WTC11 (cell line): ENCODE measurements around the gene IGSF9B. TPM values are rescaled to one million over a fixed set of nuclear protein-coding genes. Genes with fewer than 3 reads are reported as not detected.
A peak's percentile ranks its signal among the peaks of the same experiment; 100 is the strongest.

Experiments used
- ATAC-seq: fragments of 200-7000 bp; cut with Tn5 transposase; 2 replicates; pipeline ENCODE4 v1.10.0; 2021; ENCODE audit warnings: mild to moderate bottlenecking, moderate library complexity
- CTCF ChIA-PET: fragments of 300-600 bp; sonication (Branson Sonifier 250); formaldehyde crosslinking; loops from one replicate; lab custom pipeline; 2021; ENCODE audit warnings: antibody characterized with exemption; lab: Charles Lee
- POLR2A ChIA-PET: fragments of 350-600 bp; sonication (Branson Sonifier 250); formaldehyde crosslinking; loops from one replicate; lab custom pipeline; 2021; ENCODE audit warnings: antibody characterized with exemption; lab: Charles Lee
- DNase-seq: peaks from one replicate; pipeline ENCODE4 v3.0.0; 2021; ENCODE audit warnings: low spot score
- H3K27ac Mint-ChIP-seq: 2 replicates; pipeline ENCODE4 v1.8.0; 2021; ENCODE audit warnings: mixed read lengths
- H3K27me3 Mint-ChIP-seq: 2 replicates; pipeline ENCODE4 v1.8.0; 2021; ENCODE audit warnings: low read depth, mild to moderate bottlenecking, moderate library complexity, mixed read lengths
- H3K36me3 Mint-ChIP-seq: 2 replicates; pipeline ENCODE4 v1.8.0; 2021; ENCODE audit warnings: mixed read lengths
- H3K4me1 Mint-ChIP-seq: 2 replicates; pipeline ENCODE4 v1.8.0; 2022; ENCODE audit warnings: mixed read lengths
- H3K4me3 Mint-ChIP-seq: 2 replicates; pipeline ENCODE4 v1.8.0; 2021; ENCODE audit warnings: mild to moderate bottlenecking, moderate library complexity, mixed read lengths
- H3K9me3 Mint-ChIP-seq: 2 replicates; pipeline ENCODE4 v1.8.0; 2021; ENCODE audit warnings: mixed read lengths
- ARID4B ChIP-seq: sonication (generic); formaldehyde crosslinking; IDR thresholded peaks from 2 replicates; pipeline ENCODE4 v1.8.0; 2023; ENCODE audit warnings: missing genetic modification reagents, mild to moderate bottlenecking, borderline replicate concordance
- CTCF ChIP-seq: fragments of 200-600 bp; IDR thresholded peaks from 2 replicates; pipeline ENCODE4 v1.8.0; 2022; ENCODE audit warnings: antibody characterized with exemption
- ESRRA ChIP-seq: sonication (generic); formaldehyde crosslinking; IDR thresholded peaks from 2 replicates; pipeline ENCODE4 v1.8.1; 2022; ENCODE audit warnings: mild to moderate bottlenecking, missing genetic modification reagents, borderline replicate concordance
- FOXK1 ChIP-seq: sonication (generic); formaldehyde crosslinking; IDR thresholded peaks from 2 replicates; pipeline ENCODE4 v1.8.0; 2022; ENCODE audit warnings: mild to moderate bottlenecking, moderate library complexity, missing genetic modification reagents
- FOXP4 ChIP-seq: sonication (generic); formaldehyde crosslinking; IDR thresholded peaks from 2 replicates; pipeline ENCODE4 v1.8.0; 2022; ENCODE audit warnings: mild to moderate bottlenecking, missing genetic modification reagents
- IRF1 ChIP-seq: sonication (generic); formaldehyde crosslinking; IDR thresholded peaks from 2 replicates; pipeline ENCODE4 v1.8.0; 2023; ENCODE audit warnings: missing genetic modification reagents
- PRDM15 ChIP-seq: sonication (generic); formaldehyde crosslinking; IDR thresholded peaks from 2 replicates; pipeline ENCODE4 v1.8.0; 2022; ENCODE audit warnings: missing genetic modification reagents
- PREB ChIP-seq: sonication (generic); formaldehyde crosslinking; IDR thresholded peaks from 2 replicates; pipeline ENCODE4 v1.8.1; 2022; ENCODE audit warnings: mild to moderate bottlenecking, missing genetic modification reagents, moderate library complexity, borderline replicate concordance
- SMAD4 ChIP-seq: sonication (generic); formaldehyde crosslinking; IDR thresholded peaks from 2 replicates; pipeline ENCODE4 v1.8.0; 2022; ENCODE audit warnings: mild to moderate bottlenecking, missing genetic modification reagents
- TEAD1 ChIP-seq: sonication (generic); formaldehyde crosslinking; IDR thresholded peaks from 2 replicates; pipeline ENCODE4 v1.8.0; 2022; ENCODE audit warnings: mild to moderate bottlenecking, missing genetic modification reagents
- ZNF232 ChIP-seq: sonication (generic); formaldehyde crosslinking; IDR thresholded peaks from 2 replicates; pipeline ENCODE4 v1.8.0; 2022; ENCODE audit warnings: mild to moderate bottlenecking, missing genetic modification reagents
- total RNA-seq: library from RNA; stranded (reverse); gene quantifications from 3 replicates; pipeline ENCODE4 v1.2.3, GENCODE V29; 2021

IGSF9B gene
- total RNA-seq, 1 experiment from 2014 or later = 52.7 TPM

- ChIA-PET POLR2A (interaction anchor here (1.3 kb wide), 1 partner anchor 9 kb away, joined by 4 read pairs; the partner anchor contains the start of gene IGSF9B), CTCF (interaction anchor here (0.7 to 3.7 kb wide), 25 partner anchors 10 to 164 kb away, joined by 3 to 37 read pairs (median 4); partner anchors contain the start of gene IGSF9B)
- H3K36me3 Mint-ChIP-seq = peaks cover 21% of the 10 kb centered on the region
- DNase-seq (peak; percentile 76), ATAC-seq (peak; percentile 65)
- H3K4me3 Mint-ChIP-seq = no peak overlapping the region
- H3K27me3 Mint-ChIP-seq = no peaks in the 10 kb centered on the region
- TF ChIP-seq ARID4B (peak; percentile 69; the same call in 1 of the 2 replicates), TEAD1 (CRISPR knock-in tag) (0 out of 2 replicates have a peak, but pooled peaks have one; percentile 48), PRDM15 (CRISPR knock-in tag) (no peak), ESRRA (CRISPR knock-in tag) (peak; percentile 83; the same call in 1 of the 2 replicates), FOXP4 (CRISPR knock-in tag) (peak; percentile 44; the same call in 1 of the 2 replicates), ZNF232 (CRISPR knock-in tag) (peak; percentile 3; the same call in 1 of the 2 replicates), IRF1 (CRISPR knock-in tag) (peak; percentile 10; the same call in 1 of the 2 replicates), PREB (CRISPR knock-in tag) (0 out of 2 replicates have a peak, but pooled peaks have one; percentile 52), FOXK1 (CRISPR knock-in tag) (peak; percentile 42; the same call in 1 of the 2 replicates), CTCF (no peak), SMAD4 (CRISPR knock-in tag) (no peak)
- H3K4me1 Mint-ChIP-seq = peaks cover 59% of the 10 kb centered on the region
- H3K9me3 Mint-ChIP-seq = no peaks in the 10 kb centered on the region
- H3K27ac Mint-ChIP-seq = no peak overlapping the region
Measured at GRCh38 chr11:133947321-133947756, 9.4 kb downstream of the IGSF9B start.
